Stimulated activated CD8-positive, alpha-beta memory T cell treated with anti-CD3 and anti-CD28 coated beads, Interleukin-12 subunit alpha, Interleukin-12 subunit beta, amount 100 ng/mL, for 4 hours (primary cell): ENCODE measurements around the gene OPHN1.
"Not testable (repeated sequence)": the region's sequence is repeated elsewhere in the genome, so short reads cannot be mapped to it uniquely, and the experiment has no call there.

Experiments used
- DNase-seq: peaks from one replicate; pipeline ENCODE4 v3.0.0-alpha.2; 2020; ENCODE audit warnings: low read depth

Gene OPHN1

DNA sequence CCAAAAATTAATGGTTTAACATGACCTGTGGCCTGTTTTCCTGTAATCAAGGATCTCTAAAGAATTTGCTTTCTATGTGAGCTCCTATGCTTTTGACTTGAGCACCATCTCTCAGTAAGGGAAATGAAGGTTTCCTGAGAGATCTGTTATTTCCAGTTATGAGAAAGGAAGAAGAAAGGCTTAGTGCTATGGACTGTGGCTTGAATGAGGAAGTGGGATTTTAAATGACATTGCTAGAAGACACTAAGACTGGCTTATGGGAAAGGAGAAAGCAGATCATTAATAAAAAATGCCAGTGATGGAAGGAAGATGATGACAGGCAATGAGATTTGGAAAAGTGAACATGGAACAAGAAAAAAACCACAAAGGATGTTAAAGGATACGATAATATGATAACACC lies 285.4 kb downstream of the OPHN1 start:
- DNase-seq: no peak

DNA sequence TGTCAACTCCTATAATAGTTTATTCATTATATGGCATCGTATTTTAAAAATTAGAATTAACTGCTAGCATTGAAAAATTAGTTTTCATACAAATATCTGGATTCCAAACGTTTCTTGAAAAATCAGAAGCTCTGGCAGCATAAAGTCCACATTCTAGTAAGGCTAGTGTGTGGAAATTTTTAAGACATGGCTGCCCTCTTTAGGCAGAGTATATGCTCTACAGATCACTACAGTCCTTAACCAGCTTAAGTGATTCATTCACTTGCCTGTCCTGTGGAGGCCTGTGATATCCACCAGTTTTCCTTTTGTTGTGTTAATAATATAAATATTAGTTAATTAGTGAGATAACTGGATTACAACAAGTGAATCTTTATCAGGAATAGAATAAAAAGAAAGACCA lies 287.2 kb downstream of the OPHN1 start:
- no peak for DNase-seq

DNA sequence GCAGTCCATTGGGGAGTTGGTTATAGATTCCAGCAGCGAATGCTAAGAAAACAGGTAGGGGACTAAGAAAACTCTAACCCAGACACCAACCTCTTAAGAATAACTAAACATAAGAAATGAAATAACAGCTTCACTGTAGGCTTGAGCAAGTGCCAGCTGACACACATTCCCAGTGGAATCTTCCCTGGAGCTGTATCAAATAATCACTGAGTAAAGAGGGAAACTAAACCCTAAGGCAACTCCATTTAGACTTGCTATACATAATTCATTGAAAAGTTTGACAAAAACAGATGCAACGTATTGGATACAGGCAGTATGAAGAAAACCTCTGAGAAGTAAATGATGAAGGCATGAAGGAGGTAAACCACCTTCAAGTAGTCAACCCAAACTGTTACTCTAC lies 293.5 kb downstream of the OPHN1 start:
- DNase-seq: no peak

DNA sequence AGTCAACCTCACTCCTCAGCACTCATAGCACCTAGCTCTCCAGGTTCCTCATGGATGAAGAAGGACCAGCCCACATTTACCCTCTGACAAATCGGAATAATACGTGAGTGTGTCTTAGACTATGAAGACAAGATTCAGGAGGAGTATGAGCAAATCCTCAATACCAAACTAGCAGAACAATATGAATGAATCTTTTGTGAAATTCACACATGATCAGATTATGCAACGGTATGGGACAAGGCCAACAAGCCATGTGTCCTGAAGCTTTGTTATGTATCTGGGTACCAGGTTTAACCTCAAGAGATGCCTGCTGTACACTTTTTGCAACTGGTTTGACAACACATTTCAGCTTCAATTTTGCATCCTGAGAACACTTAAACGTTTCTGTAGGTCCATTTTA lies 300.1 kb downstream of the OPHN1 start:
- no peak for DNase-seq

DNA sequence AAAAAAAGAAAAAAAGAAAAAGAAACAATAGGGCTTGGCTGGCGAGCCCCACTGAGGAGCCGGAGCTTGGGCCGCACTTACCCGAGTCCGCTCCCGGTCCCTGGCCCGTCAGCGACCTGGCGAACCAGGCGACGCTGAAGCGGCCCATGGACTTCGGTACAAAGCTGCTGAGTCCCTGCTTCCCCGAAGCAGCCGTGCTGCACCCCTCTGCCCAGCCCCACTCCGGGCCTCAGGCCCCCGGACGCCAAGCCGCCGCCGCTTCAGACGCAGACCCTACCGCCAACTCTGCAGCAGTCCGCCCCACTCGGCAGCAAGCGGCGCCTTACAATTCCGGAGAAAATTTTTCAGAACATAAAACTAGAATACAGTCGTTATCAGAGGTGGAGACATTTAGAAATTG lies 300.5 kb downstream of the OPHN1 start:
- no peak for DNase-seq

DNA sequence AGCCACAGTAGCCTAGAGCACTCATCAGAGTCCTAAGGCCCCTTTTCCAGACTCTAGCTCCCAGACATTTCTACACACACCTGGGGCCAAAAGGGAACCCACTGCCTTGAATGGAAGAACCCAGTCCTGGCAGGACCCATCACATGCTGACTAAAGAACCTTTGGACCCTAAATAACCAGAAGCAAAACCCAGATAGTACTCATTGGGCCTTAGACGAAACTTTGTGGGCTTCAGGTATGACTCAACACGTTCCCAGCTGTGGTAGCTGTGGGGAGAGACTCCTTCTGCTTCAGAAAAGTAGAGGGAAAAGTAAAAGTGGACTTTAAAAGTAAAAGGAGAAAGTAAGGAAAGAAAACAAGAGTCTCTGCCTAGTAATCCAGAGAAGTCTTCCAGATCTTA lies 311.5 kb downstream of the OPHN1 start:
- DNase-seq: no peak

DNA sequence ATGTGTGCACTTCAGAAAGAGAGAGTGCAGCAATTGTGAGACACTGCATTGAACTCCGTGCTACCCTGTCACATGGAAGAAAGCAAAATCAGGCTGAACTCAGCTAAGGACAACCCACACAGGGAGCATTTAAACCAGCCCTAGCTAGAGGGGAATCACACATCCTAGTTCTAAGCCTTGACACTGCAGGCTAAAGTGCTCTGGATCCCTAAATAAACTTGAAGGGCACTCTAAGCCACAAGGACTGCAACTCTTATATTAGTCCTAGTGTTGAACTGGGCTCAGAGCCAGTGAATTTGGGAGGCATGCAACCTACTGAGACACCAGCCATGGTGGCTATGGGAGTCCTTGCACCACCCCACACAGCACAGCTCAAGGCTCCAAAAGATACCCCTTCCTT lies 311.9 kb downstream of the OPHN1 start:
- DNase-seq: no peak

DNA sequence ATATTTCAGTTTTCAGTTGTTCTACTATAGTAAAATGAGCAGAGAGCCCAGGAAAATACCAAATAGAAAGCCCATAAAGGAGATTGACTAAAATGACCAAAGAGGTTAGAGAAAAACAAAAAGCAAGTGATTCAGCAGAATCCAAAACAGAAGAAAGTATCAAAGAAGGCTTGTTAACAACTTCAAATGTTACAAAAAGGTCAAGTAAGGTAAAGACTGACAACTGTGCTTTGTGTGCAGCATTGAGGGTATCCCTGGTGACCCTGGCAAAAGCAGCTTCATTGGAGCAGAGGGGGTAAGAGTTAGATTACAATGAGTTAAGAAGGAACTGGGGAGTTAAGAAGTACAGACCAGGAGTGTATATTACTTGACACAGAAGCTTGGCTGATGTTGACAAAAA lies 317.9 kb downstream of the OPHN1 start:
- DNase-seq: no peak

DNA sequence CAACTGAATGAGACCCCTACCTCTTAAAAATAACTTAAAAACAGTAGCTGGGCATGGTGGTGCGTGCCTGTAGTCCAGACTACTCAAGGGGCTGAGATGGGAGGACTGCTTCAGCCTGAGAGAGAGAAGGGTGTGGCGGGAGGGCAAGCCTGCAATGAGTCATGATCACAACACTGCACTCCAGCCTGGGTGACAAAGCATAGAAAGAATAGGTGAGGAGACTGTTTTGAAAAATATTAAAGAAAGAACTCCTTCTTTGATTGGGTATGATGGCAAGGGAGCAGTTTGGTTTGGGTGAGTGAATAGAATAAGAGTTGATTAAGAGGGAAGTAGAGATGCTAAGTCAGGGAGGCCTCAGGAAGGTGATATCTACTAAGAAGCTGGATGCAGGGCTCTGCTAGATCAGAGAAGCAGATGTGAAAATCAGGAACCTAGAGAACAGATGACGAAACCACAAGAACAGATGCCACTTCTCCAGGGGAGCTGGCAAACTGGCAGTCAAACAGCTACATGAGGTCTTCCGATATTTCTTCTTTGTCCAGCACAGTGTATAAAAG lies 318.6 kb downstream of the OPHN1 start:
- no peak for DNase-seq

DNA sequence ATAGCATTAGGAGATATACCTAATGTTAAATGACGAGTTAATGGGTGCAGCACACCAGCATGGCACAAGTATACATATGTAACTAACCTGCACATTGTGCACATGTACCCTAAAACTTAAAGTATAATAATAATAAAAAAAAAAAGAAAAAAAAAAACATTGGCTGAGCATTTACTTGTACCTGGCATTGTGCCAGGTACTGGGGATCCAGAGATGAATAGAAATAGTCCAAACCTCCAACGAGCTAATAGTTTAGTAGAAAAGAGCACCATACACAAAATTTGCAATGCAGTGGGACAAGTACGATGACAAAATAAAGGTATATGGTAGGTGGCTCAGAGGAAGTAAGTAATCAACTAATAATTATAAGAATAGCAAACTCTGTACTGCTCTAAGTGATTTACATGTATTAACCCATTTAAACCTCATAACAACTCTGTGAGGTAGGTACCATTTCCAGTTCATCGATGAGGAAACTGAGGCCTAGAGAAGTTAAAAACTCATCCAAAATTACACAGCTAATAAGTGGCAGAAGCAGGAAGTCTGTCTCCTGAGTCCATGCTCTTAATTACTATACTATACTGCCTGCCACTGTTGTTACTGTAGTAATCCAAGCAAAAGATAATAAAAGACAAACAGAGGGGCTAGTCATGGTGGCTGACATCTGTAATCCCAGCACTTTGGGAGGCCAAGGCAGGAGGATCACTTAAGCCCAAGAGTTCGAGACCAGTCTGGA lies 319.3 kb downstream of the OPHN1 start:
- no peak for DNase-seq

DNA sequence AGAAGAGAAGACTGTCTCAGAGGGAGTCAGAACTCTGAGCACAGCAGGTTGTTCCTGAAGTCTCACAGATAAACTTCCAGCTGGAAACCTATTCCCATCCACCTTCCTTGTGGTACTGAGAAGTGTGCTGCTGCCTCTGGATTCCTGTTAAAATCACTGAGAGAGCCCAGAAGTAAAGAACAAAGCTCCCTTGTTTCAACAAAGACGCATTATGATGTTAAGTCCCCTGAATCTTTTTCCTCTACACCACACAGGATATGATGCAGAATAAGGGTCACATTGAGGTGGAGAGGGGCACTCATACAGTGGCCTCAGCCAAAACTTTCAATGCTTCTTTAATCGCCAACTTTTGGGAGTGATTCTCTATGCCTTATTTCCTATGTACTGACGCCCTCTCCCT lies 321.0 kb downstream of the OPHN1 start:
- DNase-seq: no peak

DNA sequence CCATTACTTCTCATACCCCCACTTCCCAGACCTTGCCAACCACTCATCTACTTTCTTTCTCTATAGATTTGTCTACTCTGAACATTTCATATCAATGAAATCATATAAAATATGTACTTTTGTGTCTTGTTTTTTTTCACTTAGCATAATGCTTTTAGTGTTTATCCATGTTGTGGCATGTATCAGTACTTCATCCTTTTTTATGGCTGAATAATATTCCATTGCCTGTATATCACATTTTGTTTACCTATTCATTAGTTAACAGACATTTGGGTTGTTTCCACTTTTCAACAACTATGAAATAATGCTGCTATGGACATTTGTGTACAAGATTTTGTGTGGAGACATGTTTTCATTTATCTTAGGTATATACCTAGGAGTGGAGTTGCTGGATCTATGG lies 324.1 kb downstream of the OPHN1 start:
- no peak for DNase-seq

DNA sequence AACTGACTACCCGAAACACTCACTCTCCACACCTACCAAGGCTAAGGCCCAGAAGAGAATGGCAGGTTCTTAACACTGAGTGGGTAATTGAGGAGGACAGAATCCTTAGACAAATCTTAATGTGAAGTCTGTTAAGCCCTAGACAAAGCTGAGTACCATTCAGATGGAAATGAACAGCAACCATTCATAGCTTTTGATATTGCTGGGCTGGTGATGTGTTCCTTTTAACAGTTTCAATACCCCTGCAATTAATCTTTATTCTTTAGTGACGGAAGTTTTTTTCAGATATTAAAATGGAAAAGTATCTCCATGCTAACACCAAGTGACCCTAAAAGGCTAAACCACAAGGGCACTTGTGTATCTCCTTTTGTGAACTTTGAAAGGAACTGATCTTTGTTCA lies 334.9 kb downstream of the OPHN1 start:
- DNase-seq: no peak

DNA sequence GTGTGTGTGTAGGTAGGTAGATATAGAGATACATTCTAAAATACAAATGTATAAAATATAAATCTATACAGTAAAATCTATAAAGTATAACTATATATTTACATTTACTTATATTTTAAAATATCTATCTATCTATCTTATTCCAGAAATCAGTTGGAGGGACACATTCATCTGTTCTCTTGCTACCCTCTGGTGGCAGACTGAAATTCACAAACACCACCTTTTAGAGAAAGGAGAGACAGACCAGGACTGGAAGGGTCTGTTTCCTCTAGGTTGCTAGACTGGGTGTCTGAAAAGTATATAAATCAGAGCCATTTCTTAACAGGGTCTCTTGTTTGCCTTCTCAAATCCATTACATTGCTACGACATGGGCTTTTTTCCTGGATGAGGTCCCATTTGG lies 343.0 kb downstream of the OPHN1 start:
- no peak for DNase-seq

DNA sequence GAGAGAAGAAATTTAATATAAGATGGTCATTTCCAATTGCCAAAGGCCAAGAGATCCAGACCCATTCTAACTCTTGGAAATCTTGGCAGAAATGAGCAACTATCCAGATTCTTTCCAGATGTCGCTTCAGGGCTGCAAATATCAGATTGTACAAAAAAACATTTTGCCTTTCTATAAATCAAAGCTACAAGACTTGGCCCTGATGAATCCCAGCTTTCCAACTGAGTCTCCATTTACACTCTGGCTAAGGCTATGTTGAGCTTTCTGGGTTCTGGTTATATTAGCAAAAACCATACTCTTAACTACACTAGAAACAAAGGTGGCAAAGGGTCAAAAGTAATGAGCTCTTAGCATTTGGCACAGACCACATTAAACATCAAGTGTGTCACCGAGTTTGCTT lies 345.8 kb downstream of the OPHN1 start:
- DNase-seq: no peak

DNA sequence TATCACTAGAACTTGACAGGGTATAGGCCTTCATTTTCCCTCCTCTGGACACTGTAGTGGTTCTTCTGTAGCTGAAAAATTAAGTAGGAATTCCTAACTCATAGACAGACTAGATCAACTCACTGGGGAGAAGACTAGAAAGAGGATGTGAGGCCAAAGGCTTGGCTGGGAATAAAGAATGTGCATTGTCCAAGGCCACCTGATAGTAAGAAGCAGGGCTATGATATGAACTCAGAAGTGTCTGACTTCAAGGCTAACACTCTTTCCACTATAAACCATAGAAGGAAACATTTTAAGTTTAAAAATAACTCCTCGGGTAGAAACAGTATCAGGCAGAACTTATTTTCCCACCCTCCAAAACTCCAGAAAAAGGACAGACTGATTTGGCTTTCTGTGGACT lies 346.6 kb downstream of the OPHN1 start:
- no peak for DNase-seq

DNA sequence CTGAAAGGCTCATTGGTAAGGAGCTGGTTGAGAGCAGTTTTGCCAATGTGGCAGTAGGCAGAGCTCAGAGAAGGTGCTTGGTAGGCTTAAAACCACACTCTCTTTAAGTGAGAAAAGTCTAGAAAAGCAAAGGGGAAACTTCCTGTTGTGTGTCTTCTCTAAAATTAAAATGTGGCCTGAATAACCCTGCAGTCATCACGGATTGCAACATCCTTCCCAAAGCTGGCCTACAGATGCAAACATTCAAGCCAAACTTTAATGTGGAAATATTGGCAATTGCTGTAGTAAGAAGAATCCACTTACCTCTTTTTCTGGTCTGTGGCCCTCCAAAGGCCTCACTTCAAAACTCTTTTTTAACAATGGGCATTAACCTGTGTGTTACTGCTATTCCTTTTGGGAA lies 348.5 kb downstream of the OPHN1 start:
- DNase-seq: no peak

DNA sequence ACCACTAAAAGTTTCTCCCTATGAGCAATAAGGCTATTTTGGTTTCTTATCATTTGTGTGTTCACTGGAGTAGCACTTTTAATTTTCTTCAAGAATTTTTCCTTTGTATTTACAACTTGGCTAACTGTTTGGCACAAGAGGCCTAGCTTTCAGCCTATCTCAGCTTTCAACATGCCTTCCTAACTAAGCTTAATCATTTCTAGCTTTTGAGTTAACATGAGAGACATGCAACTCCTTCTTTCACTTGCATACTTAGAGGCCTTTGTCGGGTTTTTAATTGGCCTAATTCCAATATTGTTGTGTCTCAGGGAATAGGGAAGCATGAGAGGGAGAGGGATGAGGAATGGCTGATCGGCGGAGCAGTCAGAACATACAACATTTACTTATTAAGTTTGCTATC lies 349.8 kb downstream of the OPHN1 start:
- no peak for DNase-seq

DNA sequence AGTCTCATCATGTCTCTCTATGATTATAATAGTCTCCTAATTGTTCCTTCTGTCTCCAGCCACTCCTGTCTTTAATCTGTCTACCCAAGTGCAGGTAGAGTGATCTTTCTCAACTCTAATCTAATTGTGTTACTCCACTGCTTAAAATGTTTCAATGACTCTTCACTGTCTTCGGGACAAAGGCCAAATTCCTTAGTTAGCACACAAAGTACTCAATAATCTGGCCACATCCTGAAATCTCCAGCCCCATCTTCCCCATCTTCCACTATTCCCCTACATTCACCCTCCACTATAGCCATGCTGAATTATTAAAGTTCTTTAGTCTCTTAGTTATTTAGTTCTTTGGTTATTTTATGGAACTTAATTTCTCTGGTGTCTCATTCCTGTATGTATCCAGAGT lies 353.3 kb downstream of the OPHN1 start:
- no peak for DNase-seq

DNA sequence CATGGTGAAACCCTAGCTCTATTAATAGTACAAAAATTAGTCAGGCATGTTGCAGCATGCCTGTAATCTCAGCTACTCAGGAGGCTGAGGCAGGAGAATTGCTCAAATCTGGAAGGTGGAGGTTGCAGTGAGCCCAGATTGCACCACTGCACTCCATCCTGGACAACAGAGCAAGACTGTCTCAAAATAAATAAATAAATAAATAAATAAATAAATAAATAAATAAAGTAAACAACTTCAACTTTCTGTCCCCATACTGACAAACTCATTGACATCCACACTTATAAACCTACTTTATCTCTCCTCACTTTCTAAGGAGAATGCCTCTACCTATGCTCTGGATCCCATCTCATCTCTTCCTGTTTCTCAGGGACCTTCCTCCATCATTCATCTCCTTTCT lies 354.5 kb downstream of the OPHN1 start:
- not testable (repeated sequence) for DNase-seq

DNA sequence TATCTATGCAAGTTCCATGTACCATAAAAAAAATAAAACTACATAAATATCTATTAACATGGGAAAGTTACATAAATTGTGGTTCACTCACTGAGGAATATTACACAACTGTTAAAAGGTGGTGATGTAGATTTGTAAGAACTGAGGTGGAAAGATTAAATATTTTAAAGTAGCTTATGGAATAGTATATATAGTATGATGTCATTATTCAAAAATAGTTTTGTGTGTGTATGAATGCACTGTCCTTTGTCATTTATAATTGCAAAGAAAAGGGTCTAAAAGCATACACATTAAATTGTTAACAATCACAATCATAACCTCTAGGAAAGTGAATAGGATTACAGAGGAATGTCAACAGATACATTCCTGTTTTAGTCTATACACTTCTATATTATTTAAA lies 355.9 kb downstream of the OPHN1 start:
- no peak for DNase-seq

DNA sequence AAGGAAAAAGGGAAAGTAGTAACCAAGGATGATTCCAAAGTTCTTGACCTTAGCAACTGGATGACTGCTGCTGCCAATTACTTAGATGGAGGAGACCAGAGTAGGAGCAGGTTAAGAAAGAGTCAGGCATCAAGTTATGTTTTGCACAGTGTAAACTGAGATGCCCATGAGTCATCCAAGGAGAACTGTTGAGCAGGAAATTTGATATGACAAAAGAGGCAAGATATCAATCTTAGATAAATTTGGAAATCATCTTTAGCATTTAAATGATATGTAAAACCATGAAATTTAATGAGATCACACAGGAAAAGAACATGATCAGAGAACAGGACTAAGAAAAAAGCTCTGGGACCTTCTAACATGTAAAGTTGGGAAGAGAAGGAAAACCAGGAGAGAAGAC lies 361.3 kb downstream of the OPHN1 start:
- DNase-seq: no peak

DNA sequence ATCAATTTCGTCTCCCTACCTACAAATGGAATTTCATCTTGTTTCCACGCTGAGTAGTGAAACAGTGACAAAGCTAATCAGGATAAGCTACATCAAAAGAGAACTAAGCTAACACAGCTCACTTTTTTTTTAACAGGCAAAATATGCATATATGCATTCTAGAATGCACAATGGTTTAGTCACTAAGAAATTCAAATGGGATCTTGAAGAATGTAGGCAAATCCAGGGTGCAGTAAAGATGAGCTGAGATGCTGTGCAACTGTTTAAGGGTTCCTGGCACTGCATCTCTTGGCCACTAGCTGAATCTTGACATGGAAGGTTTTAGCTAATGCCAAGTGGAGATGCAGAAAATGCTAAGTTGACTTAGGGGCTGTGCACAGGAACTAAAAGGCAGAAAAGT lies 363.2 kb downstream of the OPHN1 start:
- DNase-seq: not testable (repeated sequence)

DNA sequence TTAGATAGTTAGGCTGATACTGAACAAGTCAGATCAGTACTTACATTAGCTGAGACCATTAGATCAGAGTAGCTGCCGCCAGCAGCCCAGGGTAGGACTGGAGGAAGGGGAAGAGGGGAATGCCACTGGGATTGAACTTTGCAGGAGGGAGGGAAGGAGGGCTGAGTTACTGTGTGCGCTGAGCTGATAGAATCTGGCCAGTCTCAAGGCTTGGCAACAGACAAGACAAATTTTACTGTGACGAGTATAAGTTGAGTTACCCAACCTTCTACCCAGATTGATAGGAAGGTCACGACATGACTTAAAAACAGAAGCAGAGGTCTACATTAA lies 372.1 kb downstream of the OPHN1 start:
- no peak for DNase-seq
